IMR-90 (cell line): ENCODE measurements around the gene KCNIP3.

Experiments used
- BHLHE40 ChIP-seq: fragments of 150-350 bp; IDR thresholded peaks from 2 replicates; pipeline ENCODE4 v1.6.1; 2016; ENCODE audit warnings: mild to moderate bottlenecking, low read depth, low read length
- CEBPB ChIP-seq: IDR thresholded peaks from 2 replicates; pipeline ENCODE4 v1.6.1; 2012; ENCODE audit warnings: low read depth, low read length, improper control_type of control experiment
- CHD1 ChIP-seq: IDR thresholded peaks from 2 replicates; pipeline ENCODE4 v1.6.1; 2012; ENCODE audit warnings: low read depth, low read length, improper control_type of control experiment
- CTCF ChIP-seq: conservative IDR thresholded peaks from 2 replicates; pipeline ENCODE4 v1.5.1; 2012; ENCODE audit warnings: mild to moderate bottlenecking, low read depth, low read length, improper control_type of control experiment
- ELK1 ChIP-seq: fragments of 150-350 bp; IDR thresholded peaks from 2 replicates; pipeline ENCODE4 v1.6.1; 2016; ENCODE audit warnings: low read depth, mild to moderate bottlenecking, low read length, moderate library complexity, borderline replicate concordance
- MAZ ChIP-seq: IDR thresholded peaks from 2 replicates; pipeline ENCODE4 v1.6.1; 2012; ENCODE audit warnings: low read depth, mild to moderate bottlenecking, low read length, improper control_type of control experiment, moderate library complexity, borderline replicate concordance
- MXI1 ChIP-seq: IDR thresholded peaks from 2 replicates; pipeline ENCODE4 v1.6.1; 2012; ENCODE audit warnings: low read depth, mild to moderate bottlenecking, low read length, moderate library complexity, borderline replicate concordance
- POLR2A ChIP-seq: IDR thresholded peaks from 2 replicates; pipeline ENCODE4 v1.6.1; 2012; ENCODE audit warnings: mild to moderate bottlenecking, low read depth, low read length
- RAD21 ChIP-seq: IDR thresholded peaks from 2 replicates; pipeline ENCODE4 v1.6.1; 2012; ENCODE audit warnings: low read length, improper control_type of control experiment
- RCOR1 ChIP-seq: IDR thresholded peaks from 2 replicates; pipeline ENCODE4 v1.6.1; 2012; ENCODE audit warnings: mild to moderate bottlenecking, low read length, improper control_type of control experiment; ENCODE audit not compliant: insufficient replicate concordance
- USF2 ChIP-seq: fragments of 150-350 bp; IDR thresholded peaks from 2 replicates; pipeline ENCODE4 v1.6.1; 2017; ENCODE audit warnings: mild to moderate bottlenecking, antibody characterized with exemption, low read length, low read depth

- TF ChIP-seq ELK1 = no peak
- TF ChIP-seq CTCF = no peak
- no peak for TF ChIP-seq POLR2A
- TF ChIP-seq CEBPB = no peak
- no peak for TF ChIP-seq BHLHE40
- TF ChIP-seq CHD1 = no peak
- no peak for TF ChIP-seq RAD21
- no peak for TF ChIP-seq RCOR1
- no peak for TF ChIP-seq MXI1
- TF ChIP-seq USF2 = no peak
- no peak for TF ChIP-seq MAZ
These were observed 33.0 kb downstream of the KCNIP3 start for GRCh38 chr2:95329891-95330793.
